HG03175 (cell line): ENCODE data around the gene VGLL2.
A peak's percentile ranks its signal among the peaks of the same experiment; 100 is the strongest.
"Not testable (repeated sequence)": the region's sequence is repeated elsewhere in the genome, so short reads cannot be mapped to it uniquely, and the experiment has no call there.

Experiments
- ATAC-seq: cut with Tn5 transposase; IDR thresholded peaks from one replicate; pipeline ENCODE4 v1.9.1; 2021; ENCODE audit warnings: mild to moderate bottlenecking, moderate library complexity; ENCODE audit not compliant: unreplicated experiment

The VGLL2 gene

GRCh38 chr6:117265410-117266256 is at the start of gene VGLL2:
Gene VGLL2 (plus strand): TSS chr6:117265558. CDS start chr6:117265764, 206 bp downstream.
- ATAC-seq: no peak

- no peak for ATAC-seq
Measured at GRCh38 chr6:117222861-117223260, 42.5 kb upstream of the VGLL2 start.

- ATAC-seq: no peak
Measured at GRCh38 chr6:117226778-117227177, 38.6 kb upstream of the VGLL2 start.

- no peak for ATAC-seq
Measured at GRCh38 chr6:117227245-117227962, 38.0 kb upstream of the VGLL2 start.

- no peak for ATAC-seq
Measured at GRCh38 chr6:117228202-117228601, 37.2 kb upstream of the VGLL2 start.

- ATAC-seq: no peak
Measured at GRCh38 chr6:117229870-117230269, 35.5 kb upstream of the VGLL2 start.

- ATAC-seq: no peak
Measured at GRCh38 chr6:117231466-117231865, 33.9 kb upstream of the VGLL2 start.

- no peak for ATAC-seq
Measured at GRCh38 chr6:117232196-117232595, 33.2 kb upstream of the VGLL2 start.

- ATAC-seq: no peak
Measured at GRCh38 chr6:117233145-117233544, 32.2 kb upstream of the VGLL2 start.

- no peak for ATAC-seq
Measured at GRCh38 chr6:117237561-117237960, 27.8 kb upstream of the VGLL2 start.

GRCh38 chr6:117244571-117244970 is 20.8 kb upstream of the VGLL2 start:
- ATAC-seq: not testable (repeated sequence)

GRCh38 chr6:117244979-117245378 is 20.4 kb upstream of the VGLL2 start:
- not testable (repeated sequence) for ATAC-seq

- no peak for ATAC-seq
Measured at GRCh38 chr6:117253785-117254184, 11.6 kb upstream of the VGLL2 start.

GRCh38 chr6:117262799-117263198 is 2.6 kb upstream of the VGLL2 start:
- ATAC-seq: no peak

- no peak for ATAC-seq
Measured at GRCh38 chr6:117263353-117263927, 1.9 kb upstream of the VGLL2 start.

GRCh38 chr6:117264369-117264691 is 1.0 kb upstream of the VGLL2 start:
- peak; percentile 21 for ATAC-seq

- ATAC-seq: peak; percentile 38
Measured at GRCh38 chr6:117264692-117265409, 507 bp upstream of the VGLL2 start.

GRCh38 chr6:117266257-117267053 is 1.1 kb downstream of the VGLL2 start:
- ATAC-seq: no peak

GRCh38 chr6:117267054-117267347 is 1.6 kb downstream of the VGLL2 start:
- ATAC-seq: no peak

GRCh38 chr6:117267766-117268534 is 2.6 kb downstream of the VGLL2 start:
- ATAC-seq: no peak
